HUES48 (cell line): ENCODE results near the gene PAPOLB.

ENCODE experiments used
- H3K27ac ChIP-seq: one replicate; pipeline ENCODE4 v1.7.0; 2013; ENCODE audit warnings: low read depth, low read length, inconsistent platforms
- H3K27me3 ChIP-seq: 2 replicates; pipeline ENCODE4 v1.6.1; 2013; ENCODE audit warnings: mild to moderate bottlenecking, low read length; ENCODE audit not compliant: control insufficient read depth, insufficient read depth
- H3K36me3 ChIP-seq: 2 replicates; pipeline ENCODE4 v1.6.1; 2013; ENCODE audit warnings: low read length; ENCODE audit not compliant: control insufficient read depth, insufficient read depth
- H3K4me1 ChIP-seq: 2 replicates; pipeline ENCODE4 v1.6.1; 2013; ENCODE audit warnings: mild to moderate bottlenecking, low read length; ENCODE audit not compliant: control insufficient read depth, insufficient read depth
- H3K4me3 ChIP-seq: 2 replicates; pipeline ENCODE4 v1.5.1; 2013; ENCODE audit warnings: mild to moderate bottlenecking, low read depth, low read length
- H3K9ac ChIP-seq: 2 replicates; pipeline ENCODE4 v1.6.1; 2013; ENCODE audit warnings: mild to moderate bottlenecking, low read depth, low read length, moderate library complexity
- H3K9me3 ChIP-seq: 2 replicates; pipeline ENCODE4 v1.6.1; 2013; ENCODE audit warnings: low read length; ENCODE audit not compliant: control insufficient read depth, insufficient read depth

The PAPOLB gene

GRCh38 chr7:4833691-4834600 lies 27.9 kb downstream of the PAPOLB start:
- Histone ChIP-seq H3K9me3 (no peaks in the 10 kb centered on the region), H3K36me3 (no peaks in the 10 kb centered on the region), H3K4me3 (no peak overlapping the region), H3K27ac (no peak overlapping the region), H3K9ac (no peak overlapping the region), H3K4me1 (0 out of 2 replicates have a peak, but pooled peaks cover 11% of the 10 kb centered on the region), H3K27me3 (no peaks in the 10 kb centered on the region)

- no peaks in the 10 kb centered on the region for H3K36me3 ChIP-seq
- no peaks in the 10 kb centered on the region for H3K9me3 ChIP-seq
- H3K27ac ChIP-seq: no peak overlapping the region
- H3K27me3 ChIP-seq: no peaks in the 10 kb centered on the region
- 0 out of 2 replicates have a peak, but pooled peaks cover 9% of the 10 kb centered on the region for H3K4me1 ChIP-seq
- no peak overlapping the region for H3K4me3 ChIP-seq
- no peak overlapping the region for H3K9ac ChIP-seq
Measured at GRCh38 chr7:4833176-4833575, 28.7 kb downstream of the PAPOLB start.

- no peak overlapping the region for H3K4me3 ChIP-seq
- no peaks in the 10 kb centered on the region for H3K36me3 ChIP-seq
- H3K27ac ChIP-seq: no peak overlapping the region
- 0 out of 2 replicates have a peak, but pooled peaks cover 4% of the 10 kb centered on the region for H3K4me1 ChIP-seq
- no peaks in the 10 kb centered on the region for H3K9me3 ChIP-seq
- no peak overlapping the region for H3K9ac ChIP-seq
- no peaks in the 10 kb centered on the region for H3K27me3 ChIP-seq
Measured at GRCh38 chr7:4832711-4833110, 29.1 kb downstream of the PAPOLB start.

- Histone ChIP-seq H3K4me1 (no peaks in the 10 kb centered on the region), H3K9ac (no peak overlapping the region), H3K27ac (no peak overlapping the region), H3K27me3 (no peaks in the 10 kb centered on the region), H3K4me3 (no peak overlapping the region), H3K36me3 (no peaks in the 10 kb centered on the region), H3K9me3 (no peaks in the 10 kb centered on the region)
Measured at GRCh38 chr7:4831723-4832495, 29.9 kb downstream of the PAPOLB start.

GRCh38 chr7:4830176-4830575 lies 31.7 kb downstream of the PAPOLB start:
- no peaks in the 10 kb centered on the region for H3K4me1 ChIP-seq
- H3K4me3 ChIP-seq: no peak overlapping the region
- no peaks in the 10 kb centered on the region for H3K27me3 ChIP-seq
- no peaks in the 10 kb centered on the region for H3K36me3 ChIP-seq
- no peak overlapping the region for H3K27ac ChIP-seq
- no peaks in the 10 kb centered on the region for H3K9me3 ChIP-seq
- H3K9ac ChIP-seq: no peak overlapping the region

GRCh38 chr7:4828720-4829383 lies 33.0 kb downstream of the PAPOLB start:
- no peaks in the 10 kb centered on the region for H3K4me1 ChIP-seq
- H3K27ac ChIP-seq: no peak overlapping the region
- H3K36me3 ChIP-seq: no peaks in the 10 kb centered on the region
- H3K9ac ChIP-seq: no peak overlapping the region
- H3K4me3 ChIP-seq: no peak overlapping the region
- H3K9me3 ChIP-seq: no peaks in the 10 kb centered on the region
- H3K27me3 ChIP-seq: no peaks in the 10 kb centered on the region

GRCh38 chr7:4825081-4825480 lies 36.7 kb downstream of the PAPOLB start:
- H3K27ac ChIP-seq: no peak overlapping the region
- H3K4me3 ChIP-seq: no peak overlapping the region
- no peaks in the 10 kb centered on the region for H3K4me1 ChIP-seq
- H3K27me3 ChIP-seq: no peaks in the 10 kb centered on the region
- H3K36me3 ChIP-seq: no peaks in the 10 kb centered on the region
- no peak overlapping the region for H3K9ac ChIP-seq
- no peaks in the 10 kb centered on the region for H3K9me3 ChIP-seq

GRCh38 chr7:4824120-4824775 lies 37.6 kb downstream of the PAPOLB start:
- Histone ChIP-seq H3K27ac (no peak overlapping the region), H3K9me3 (no peaks in the 10 kb centered on the region), H3K9ac (no peak overlapping the region), H3K27me3 (no peaks in the 10 kb centered on the region), H3K4me1 (no peaks in the 10 kb centered on the region), H3K36me3 (no peaks in the 10 kb centered on the region), H3K4me3 (no peak overlapping the region)

- no peaks in the 10 kb centered on the region for H3K27me3 ChIP-seq
- H3K27ac ChIP-seq: no peak overlapping the region
- no peaks in the 10 kb centered on the region for H3K36me3 ChIP-seq
- no peaks in the 10 kb centered on the region for H3K4me1 ChIP-seq
- no peaks in the 10 kb centered on the region for H3K9me3 ChIP-seq
- no peak overlapping the region for H3K4me3 ChIP-seq
- H3K9ac ChIP-seq: no peak overlapping the region
Measured at GRCh38 chr7:4823441-4824119, 38.2 kb downstream of the PAPOLB start.

GRCh38 chr7:4822677-4823076 lies 39.2 kb downstream of the PAPOLB start:
- Histone ChIP-seq H3K9ac (no peak overlapping the region), H3K36me3 (no peaks in the 10 kb centered on the region), H3K4me3 (no peak overlapping the region), H3K27me3 (no peaks in the 10 kb centered on the region), H3K27ac (no peak overlapping the region), H3K4me1 (no peaks in the 10 kb centered on the region), H3K9me3 (no peaks in the 10 kb centered on the region)
